ENCODE measurements around the gene CACNA2D3.

Gene CACNA2D3

GRCh38 chr3:54127499-54128056 is 5.2 kb downstream of the CACNA2D3 start:
- no peak for DNase-seq (ENCODE audit: low spot score)

GRCh38 chr3:54131026-54131605 is 8.8 kb downstream of the CACNA2D3 start:
- no peak for DNase-seq (ENCODE audit: low spot score)

- DNase-seq (ENCODE audit: low spot score), result no peak
These were observed 9.5 kb downstream of the CACNA2D3 start for GRCh38 chr3:54131890-54132289.

GRCh38 chr3:54132685-54133084 is 10.3 kb downstream of the CACNA2D3 start:
- DNase-seq (ENCODE audit: low spot score), result no peak

- no peak for DNase-seq (ENCODE audit: low spot score)
These were observed 10.8 kb downstream of the CACNA2D3 start for GRCh38 chr3:54133196-54133595.

GRCh38 chr3:54134155-54134554 is 11.8 kb downstream of the CACNA2D3 start:
- no peak for DNase-seq (ENCODE audit: low spot score)

- no peak for DNase-seq (ENCODE audit: low spot score)
These were observed 12.4 kb downstream of the CACNA2D3 start for GRCh38 chr3:54134713-54135112.

- DNase-seq (ENCODE audit: low spot score), result no peak
These were observed 15.0 kb downstream of the CACNA2D3 start for GRCh38 chr3:54137311-54137710.

GRCh38 chr3:54138937-54139547 is 16.7 kb downstream of the CACNA2D3 start:
- DNase-seq (ENCODE audit: low spot score), result no peak

- DNase-seq (ENCODE audit: low spot score), result no peak
These were observed 17.3 kb downstream of the CACNA2D3 start for GRCh38 chr3:54139630-54140029.

GRCh38 chr3:54144284-54144683 is 21.9 kb downstream of the CACNA2D3 start:
- no peak for DNase-seq (ENCODE audit: low spot score)

GRCh38 chr3:54146506-54147239 is 24.3 kb downstream of the CACNA2D3 start:
- DNase-seq (ENCODE audit: low spot score), result no peak

- DNase-seq (ENCODE audit: low spot score), result no peak
These were observed 28.6 kb downstream of the CACNA2D3 start for GRCh38 chr3:54150864-54151467.

GRCh38 chr3:54153477-54153876 is 31.1 kb downstream of the CACNA2D3 start:
- no peak for DNase-seq (ENCODE audit: low spot score)

- DNase-seq (ENCODE audit: low spot score), result no peak
These were observed 35.5 kb downstream of the CACNA2D3 start for GRCh38 chr3:54157860-54158259.

GRCh38 chr3:54159917-54160316 is 37.6 kb downstream of the CACNA2D3 start:
- no peak for DNase-seq (ENCODE audit: low spot score)

- no peak for DNase-seq (ENCODE audit: low spot score)
These were observed 41.1 kb downstream of the CACNA2D3 start for GRCh38 chr3:54163441-54163840.

GRCh38 chr3:54164192-54164975 is 42.0 kb downstream of the CACNA2D3 start:
- DNase-seq (ENCODE audit: low spot score), result no peak

GRCh38 chr3:54165865-54166264 is 43.5 kb downstream of the CACNA2D3 start:
- DNase-seq (ENCODE audit: low spot score), result no peak

- no peak for DNase-seq (ENCODE audit: low spot score)
These were observed 45.6 kb downstream of the CACNA2D3 start for GRCh38 chr3:54167999-54168398.

GRCh38 chr3:54168451-54168850 is 46.1 kb downstream of the CACNA2D3 start:
- no peak for DNase-seq (ENCODE audit: low spot score)

GRCh38 chr3:54169524-54169923 is 47.2 kb downstream of the CACNA2D3 start:
- no peak for DNase-seq (ENCODE audit: low spot score)
